Dendritic cell treated with granulocyte-macrophage colony-stimulating factor and Interleukin-4, amounts not matched to agents 40 ng/mL and 50 ng/mL, for 4 days (primary cell): ENCODE measurements around the gene LRP8.

Source experiments
- H3K27ac Mint-ChIP-seq: one replicate; pipeline ENCODE4 v1.8.0; 2022; ENCODE audit warnings: mild to moderate bottlenecking, mixed read lengths
- H3K27me3 Mint-ChIP-seq: one replicate; pipeline ENCODE4 v1.8.0; 2022; ENCODE audit warnings: mild to moderate bottlenecking, mixed read lengths
- H3K36me3 Mint-ChIP-seq: one replicate; pipeline ENCODE4 v1.8.0; 2022; ENCODE audit warnings: low read depth, mixed read lengths
- H3K4me1 Mint-ChIP-seq: one replicate; pipeline ENCODE4 v1.8.0; 2022; ENCODE audit warnings: low read depth, mixed read lengths
- H3K4me3 Mint-ChIP-seq: one replicate; pipeline ENCODE4 v1.8.0; 2022; ENCODE audit warnings: mild to moderate bottlenecking, moderate library complexity, mixed read lengths
- H3K9me3 Mint-ChIP-seq: one replicate; pipeline ENCODE4 v1.8.0; 2022; ENCODE audit warnings: mixed read lengths
- intact Hi-C: fragments of 100-400 bp; cut with micrococcal nuclease; formaldehyde crosslinking; loops from one replicate; pipeline ENCODE4 v1.15.0; 2022

The LRP8 gene

DNA sequence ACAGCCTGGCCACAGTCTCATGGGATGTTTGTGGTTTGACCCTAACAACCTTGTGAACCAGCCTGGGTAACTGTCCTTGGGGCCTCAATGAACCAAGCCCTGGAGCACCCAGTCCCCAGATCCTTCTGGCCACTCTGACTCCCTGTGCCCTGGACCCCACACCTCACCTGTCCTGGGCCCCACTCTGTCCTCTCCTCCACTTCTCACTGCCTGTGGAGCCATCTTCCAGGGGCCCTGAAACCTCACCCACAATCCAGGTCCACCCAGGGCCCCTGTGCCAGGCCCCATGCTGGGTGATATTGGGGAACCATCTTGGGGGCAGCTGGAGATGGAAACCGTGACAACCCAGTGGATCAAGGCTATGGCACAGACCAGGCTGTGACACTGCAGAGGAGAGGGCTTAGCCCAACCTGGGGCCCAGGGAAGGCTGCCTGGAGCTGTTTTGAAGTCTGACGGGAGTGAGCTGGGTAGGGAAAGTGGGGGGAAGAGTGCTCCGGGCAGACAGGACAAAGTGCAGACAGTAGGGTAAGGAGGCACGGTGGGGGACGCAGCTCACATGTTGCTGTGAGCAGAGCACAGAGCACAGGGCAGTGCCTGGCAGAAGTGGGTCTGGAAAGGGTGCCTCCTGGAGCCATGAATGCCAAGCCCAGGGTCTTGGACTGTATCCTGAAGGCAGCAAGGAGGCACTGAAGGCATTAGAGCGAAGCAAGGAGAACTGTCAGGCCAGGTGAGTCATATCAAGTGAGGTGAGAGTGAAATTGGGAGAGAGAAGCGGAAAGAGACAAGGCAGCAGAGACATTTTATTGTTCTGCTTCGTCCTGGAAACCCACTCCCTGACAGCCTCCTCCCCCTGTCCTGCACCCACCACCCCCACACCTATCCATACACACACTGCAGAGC lies 12.1 kb upstream of the LRP8 start:
- intact Hi-C loops = no loop called here
- Mint-ChIP-seq H3K27ac (no peak overlapping the region), H3K36me3 (no peaks in the 10 kb centered on the region), H3K27me3 (peaks cover 3% of the 10 kb centered on the region), H3K4me1 (peaks cover 2% of the 10 kb centered on the region), H3K9me3 (no peaks in the 10 kb centered on the region), H3K4me3 (no peak overlapping the region)

DNA sequence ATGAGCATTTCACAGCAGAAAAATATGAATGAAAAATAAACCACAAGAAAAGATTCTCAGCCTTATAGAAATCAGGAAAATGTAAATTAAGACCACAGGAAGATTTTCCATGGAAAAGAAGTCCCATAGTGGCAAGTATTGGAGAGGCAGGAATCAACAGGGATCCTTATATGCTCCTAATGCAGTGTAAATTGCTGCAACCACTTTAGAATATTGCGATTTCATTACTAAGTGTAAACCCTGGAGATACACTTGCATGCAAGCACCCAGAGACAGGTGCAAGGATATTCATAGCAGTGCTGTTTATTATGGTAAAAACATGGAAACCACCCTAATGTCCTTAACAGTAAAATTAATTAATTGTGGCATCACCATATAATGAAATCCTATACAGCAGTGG lies 10.6 kb upstream of the LRP8 start:
- no peaks in the 10 kb centered on the region for H3K9me3 Mint-ChIP-seq
- peaks cover 6% of the 10 kb centered on the region for H3K4me1 Mint-ChIP-seq
- no peak overlapping the region for H3K27ac Mint-ChIP-seq
- intact Hi-C loops = no loop called here
- H3K4me3 Mint-ChIP-seq = no peak overlapping the region
- H3K36me3 Mint-ChIP-seq = no peaks in the 10 kb centered on the region
- H3K27me3 Mint-ChIP-seq = no peaks in the 10 kb centered on the region

- Mint-ChIP-seq H3K4me1 (peaks cover 6% of the 10 kb centered on the region), H3K27ac (no peak overlapping the region), H3K9me3 (no peaks in the 10 kb centered on the region), H3K4me3 (no peak overlapping the region), H3K27me3 (no peaks in the 10 kb centered on the region), H3K36me3 (no peaks in the 10 kb centered on the region)
- intact Hi-C loops = no loop called here
Measured at GRCh38 chr1:53337499-53337898, 9.6 kb upstream of the LRP8 start.

DNA sequence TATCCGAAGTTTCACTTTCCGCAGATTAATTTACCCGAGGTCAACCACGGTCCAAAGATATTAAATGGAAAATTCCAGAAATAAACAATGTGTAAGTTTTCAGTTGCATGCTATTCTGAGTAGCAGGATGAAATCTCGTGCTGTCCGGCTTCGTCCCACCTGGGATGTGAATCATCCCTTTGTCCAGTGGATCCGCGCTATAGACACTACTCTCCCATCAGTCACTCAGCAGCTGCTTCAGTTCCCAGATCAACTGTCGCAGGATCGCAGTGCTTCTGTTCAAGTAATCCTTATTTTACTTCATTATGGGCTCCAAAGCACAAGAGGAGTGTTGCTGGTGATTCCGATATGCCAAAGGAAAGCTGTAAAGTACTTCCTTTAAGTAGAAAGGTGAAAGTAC lies 8.3 kb upstream of the LRP8 start:
- no peak overlapping the region for H3K4me3 Mint-ChIP-seq
- H3K27ac Mint-ChIP-seq = no peak overlapping the region
- H3K27me3 Mint-ChIP-seq = no peaks in the 10 kb centered on the region
- H3K4me1 Mint-ChIP-seq = peaks cover 6% of the 10 kb centered on the region
- H3K36me3 Mint-ChIP-seq = no peaks in the 10 kb centered on the region
- intact Hi-C loops = no loop called here
- no peaks in the 10 kb centered on the region for H3K9me3 Mint-ChIP-seq

GRCh38 chr1:53335661-53336060 lies 7.8 kb upstream of the LRP8 start:
- intact Hi-C loops = no loop called here
- H3K4me1 Mint-ChIP-seq = peaks cover 10% of the 10 kb centered on the region
- no peaks in the 10 kb centered on the region for H3K27me3 Mint-ChIP-seq
- no peaks in the 10 kb centered on the region for H3K36me3 Mint-ChIP-seq
- no peak overlapping the region for H3K27ac Mint-ChIP-seq
- no peak overlapping the region for H3K4me3 Mint-ChIP-seq
- no peaks in the 10 kb centered on the region for H3K9me3 Mint-ChIP-seq

DNA sequence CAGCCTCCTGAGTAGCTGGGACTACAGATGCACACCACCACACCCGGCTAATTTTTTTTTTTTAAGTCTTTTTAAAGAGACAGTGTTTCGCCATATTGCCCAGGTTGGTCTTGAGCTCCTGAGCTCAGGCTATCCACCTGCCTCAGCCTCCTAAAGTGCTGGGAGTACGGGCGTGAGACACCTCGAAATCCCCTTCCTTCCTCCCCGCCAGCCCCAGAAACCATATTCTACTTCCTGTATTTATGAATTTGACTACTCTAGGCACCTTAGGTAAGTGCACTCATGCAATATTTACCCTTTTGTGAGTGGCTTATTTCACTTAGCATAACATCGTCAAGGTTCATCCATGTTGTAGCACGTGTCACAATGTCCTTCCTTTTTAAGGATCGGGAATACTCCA lies 6.9 kb upstream of the LRP8 start:
- no peaks in the 10 kb centered on the region for H3K27me3 Mint-ChIP-seq
- H3K9me3 Mint-ChIP-seq = no peaks in the 10 kb centered on the region
- peak overlapping the region; percentile 52 for H3K27ac Mint-ChIP-seq
- H3K4me1 Mint-ChIP-seq = peaks cover 19% of the 10 kb centered on the region
- intact Hi-C loops = no loop called here
- H3K36me3 Mint-ChIP-seq = no peaks in the 10 kb centered on the region
- no peak overlapping the region for H3K4me3 Mint-ChIP-seq

- Mint-ChIP-seq H3K9me3 (no peaks in the 10 kb centered on the region), H3K27me3 (no peaks in the 10 kb centered on the region), H3K4me1 (peaks cover 24% of the 10 kb centered on the region), H3K27ac (peak overlapping the region; percentile 52), H3K36me3 (no peaks in the 10 kb centered on the region), H3K4me3 (no peak overlapping the region)
- intact Hi-C loops = no loop called here
Measured at GRCh38 chr1:53334312-53334711, 6.4 kb upstream of the LRP8 start.

GRCh38 chr1:53332833-53333232 lies 5.0 kb upstream of the LRP8 start:
- Mint-ChIP-seq H3K4me1 (peaks cover 34% of the 10 kb centered on the region), H3K36me3 (peaks cover 6% of the 10 kb centered on the region), H3K9me3 (no peaks in the 10 kb centered on the region), H3K27me3 (no peaks in the 10 kb centered on the region), H3K27ac (peak overlapping the region; percentile 18), H3K4me3 (no peak overlapping the region)
- intact Hi-C loops = no loop called here

DNA sequence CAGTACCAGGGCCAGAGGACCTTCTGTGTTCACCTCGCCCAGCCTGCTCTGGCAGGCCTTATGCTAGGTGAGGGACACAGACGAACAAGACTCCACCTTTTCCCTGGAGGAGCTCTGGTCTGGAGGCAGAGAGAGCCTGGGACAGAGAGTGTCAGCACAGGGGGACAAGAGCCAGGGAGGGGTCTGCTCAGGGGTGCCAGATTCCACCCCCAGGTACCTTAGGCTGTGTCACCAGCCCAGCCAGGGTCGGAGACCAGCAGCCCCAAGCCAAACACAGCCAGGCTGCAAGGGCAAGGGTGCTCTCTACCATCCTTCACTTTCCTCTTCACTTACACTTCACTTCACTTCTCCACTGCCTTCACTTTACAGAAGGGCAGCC lies 4.3 kb upstream of the LRP8 start:
- no peak overlapping the region for H3K27ac Mint-ChIP-seq
- H3K9me3 Mint-ChIP-seq = no peaks in the 10 kb centered on the region
- intact Hi-C loops = no loop called here
- peaks cover 34% of the 10 kb centered on the region for H3K4me1 Mint-ChIP-seq
- H3K27me3 Mint-ChIP-seq = no peaks in the 10 kb centered on the region
- H3K36me3 Mint-ChIP-seq = peaks cover 8% of the 10 kb centered on the region
- no peak overlapping the region for H3K4me3 Mint-ChIP-seq

- intact Hi-C loops = no loop called here
Measured at GRCh38 chr1:53331446-53332185, 3.7 kb upstream of the LRP8 start.

GRCh38 chr1:53330819-53331218 lies 2.9 kb upstream of the LRP8 start:
- intact Hi-C loops = no loop called here
- H3K9me3 Mint-ChIP-seq = no peaks in the 10 kb centered on the region
- H3K27me3 Mint-ChIP-seq = no peaks in the 10 kb centered on the region
- H3K27ac Mint-ChIP-seq = peak overlapping the region; percentile 34
- peaks cover 15% of the 10 kb centered on the region for H3K36me3 Mint-ChIP-seq
- peaks cover 41% of the 10 kb centered on the region for H3K4me1 Mint-ChIP-seq
- no peak overlapping the region for H3K4me3 Mint-ChIP-seq

More at GRCh38 chr1:53331446-53332185, 3.7 kb upstream of the LRP8 start:
- H3K36me3 Mint-ChIP-seq = peaks cover 14% of the 10 kb centered on the region
- no peaks in the 10 kb centered on the region for H3K27me3 Mint-ChIP-seq
- H3K4me1 Mint-ChIP-seq = peaks cover 38% of the 10 kb centered on the region
- no peaks in the 10 kb centered on the region for H3K9me3 Mint-ChIP-seq
- H3K27ac Mint-ChIP-seq = no peak overlapping the region
- H3K4me3 Mint-ChIP-seq = no peak overlapping the region

DNA sequence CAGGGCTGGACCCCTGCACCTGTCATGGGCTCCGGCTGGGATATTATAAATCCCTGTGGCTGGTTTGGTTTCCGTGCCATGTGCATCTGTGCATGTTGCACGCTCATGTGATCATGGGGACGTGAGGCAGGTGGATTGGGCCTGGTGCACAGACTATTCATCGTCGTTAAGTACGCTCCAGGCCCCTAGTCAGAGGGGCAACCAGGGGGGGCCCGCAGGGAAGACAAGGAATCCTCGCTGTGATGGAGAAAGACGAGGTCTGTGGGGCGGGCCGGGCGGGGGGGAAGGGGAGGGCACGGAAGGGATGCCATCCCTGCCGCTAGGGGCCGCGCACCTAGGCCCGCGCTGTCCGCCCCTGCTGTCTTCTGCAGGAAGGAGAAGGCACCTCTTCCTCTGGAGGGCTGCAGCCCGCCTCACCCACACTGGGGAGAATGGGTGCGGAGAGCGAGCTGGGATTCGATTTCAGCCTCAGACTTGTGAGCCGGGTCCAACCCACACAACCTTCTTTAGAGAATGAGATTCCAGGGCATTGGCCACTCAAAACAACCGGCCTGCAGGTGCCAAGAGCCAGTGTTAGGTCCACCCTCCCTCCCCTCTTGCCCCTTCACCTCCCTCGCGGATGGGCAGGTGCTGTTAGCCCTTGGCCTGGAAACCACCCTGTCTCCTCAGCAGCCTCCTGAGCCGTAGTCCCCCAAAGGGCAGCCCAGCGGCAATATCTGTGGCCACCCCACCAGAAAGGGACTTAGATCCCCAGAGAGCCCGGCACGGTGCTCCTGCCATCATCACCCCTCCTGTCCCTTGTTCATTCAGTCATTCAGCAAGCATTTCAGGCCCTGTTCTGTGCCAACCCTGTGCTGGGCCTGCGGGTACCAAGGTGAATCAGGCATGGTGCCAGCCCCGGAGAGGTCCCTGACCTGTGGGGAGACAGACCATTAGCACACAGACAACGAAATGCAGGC lies 950 bp upstream of the LRP8 start:
- peaks cover 26% of the 10 kb centered on the region for H3K36me3 Mint-ChIP-seq
- no peaks in the 10 kb centered on the region for H3K9me3 Mint-ChIP-seq
- H3K4me1 Mint-ChIP-seq = peaks cover 51% of the 10 kb centered on the region
- peak overlapping the region; percentile 93 for H3K4me3 Mint-ChIP-seq
- no peaks in the 10 kb centered on the region for H3K27me3 Mint-ChIP-seq
- intact Hi-C loops = no loop called here
- peak overlapping the region; percentile 90 for H3K27ac Mint-ChIP-seq

GRCh38 chr1:53327182-53327913 lies 522 bp downstream of the LRP8 start:
- intact Hi-C loops = loop anchor here (2.0 kb wide), 1 partner anchor 63 kb away; no protein-coding TSS in a partner anchor
- Mint-ChIP-seq H3K27ac (peak overlapping the region; percentile 90), H3K27me3 (no peaks in the 10 kb centered on the region), H3K36me3 (peaks cover 36% of the 10 kb centered on the region), H3K9me3 (no peaks in the 10 kb centered on the region), H3K4me1 (peaks cover 54% of the 10 kb centered on the region), H3K4me3 (peak overlapping the region; percentile 91)
